Measurements from ENCODE around the gene THRB. TPM values are rescaled to one million over a fixed set of nuclear protein-coding genes. Genes with fewer than 3 reads are reported as not detected.

Gene THRB
- total and polyA plus RNA-seq, 2 experiments from 2014 or later, result 0.49 to 0.57 TPM

- peaks cover 5% of the 10 kb centered on the region for H3K4me1 ChIP-seq (ENCODE audit: low read depth)
- no peak overlapping the region for H3K27ac ChIP-seq
- H3K4me3 ChIP-seq, result no peak overlapping the region
- H3K27me3 ChIP-seq, result no peaks in the 10 kb centered on the region
- H3K36me3 ChIP-seq, result no peaks in the 10 kb centered on the region
- no peak for DNase-seq (ENCODE audit: low read depth in 1 of 2, low spot score in 1 of 2)
- no peak for TF ChIP-seq CTCF (IDR thresholded peaks at IDR 0.05; ENCODE audit: low read depth, low read length)
- H3K9me3 ChIP-seq (ENCODE audit: low read depth), result no peaks in the 10 kb centered on the region
These were observed 293.3 kb downstream of the THRB start for GRCh38 chr3:24201301-24201700.

- peak in 1 of 2 donors; percentile 6 for DNase-seq (ENCODE audit: low read depth in 1 of 2, low spot score in 1 of 2)
- no peak overlapping the region for H3K27ac ChIP-seq
- H3K36me3 ChIP-seq, result no peaks in the 10 kb centered on the region
- no peak for TF ChIP-seq CTCF (IDR thresholded peaks at IDR 0.05; ENCODE audit: low read depth, low read length)
- no peaks in the 10 kb centered on the region for H3K9me3 ChIP-seq (ENCODE audit: low read depth)
- peaks cover 5% of the 10 kb centered on the region for H3K4me1 ChIP-seq (ENCODE audit: low read depth)
- no peak overlapping the region for H3K4me3 ChIP-seq
- no peaks in the 10 kb centered on the region for H3K27me3 ChIP-seq
These were observed 294.8 kb downstream of the THRB start for GRCh38 chr3:24199775-24200247.

- H3K9me3 ChIP-seq (ENCODE audit: low read depth), result no peaks in the 10 kb centered on the region
- H3K4me3 ChIP-seq, result no peak overlapping the region
- no peak for TF ChIP-seq CTCF (IDR thresholded peaks at IDR 0.05; ENCODE audit: low read depth, low read length)
- H3K4me1 ChIP-seq (ENCODE audit: low read depth), result peaks cover 5% of the 10 kb centered on the region
- DNase-seq (ENCODE audit: low read depth in 1 of 2, low spot score in 1 of 2), result no peak
- no peaks in the 10 kb centered on the region for H3K36me3 ChIP-seq
- no peaks in the 10 kb centered on the region for H3K27me3 ChIP-seq
- no peak overlapping the region for H3K27ac ChIP-seq
These were observed 295.4 kb downstream of the THRB start for GRCh38 chr3:24199300-24199699.

GRCh38 chr3:24198728-24199127, 295.9 kb downstream of the THRB start:
- Histone ChIP-seq H3K36me3 (no peaks in the 10 kb centered on the region), H3K4me3 (no peak overlapping the region), H3K9me3 (ENCODE audit: low read depth) (no peaks in the 10 kb centered on the region), H3K4me1 (ENCODE audit: low read depth) (peaks cover 5% of the 10 kb centered on the region), H3K27ac (no peak overlapping the region), H3K27me3 (no peaks in the 10 kb centered on the region)
- DNase-seq (ENCODE audit: low read depth in 1 of 2, low spot score in 1 of 2), result no peak
- TF ChIP-seq CTCF (IDR thresholded peaks at IDR 0.05; ENCODE audit: low read depth, low read length), result no peak

- TF ChIP-seq CTCF (IDR thresholded peaks at IDR 0.05; ENCODE audit: low read depth, low read length), result no peak
- DNase-seq (ENCODE audit: low read depth in 1 of 2, low spot score in 1 of 2), result no peak
These were observed 296.8 kb downstream of the THRB start for GRCh38 chr3:24197809-24198208.

GRCh38 chr3:24196526-24196925, 298.1 kb downstream of the THRB start:
- Histone ChIP-seq H3K4me1 (ENCODE audit: low read depth) (peaks cover 16% of the 10 kb centered on the region), H3K27me3 (no peaks in the 10 kb centered on the region), H3K4me3 (no peak overlapping the region), H3K36me3 (no peaks in the 10 kb centered on the region), H3K9me3 (ENCODE audit: low read depth) (no peaks in the 10 kb centered on the region), H3K27ac (no peak overlapping the region)
- TF ChIP-seq CTCF (IDR thresholded peaks at IDR 0.05; ENCODE audit: low read depth, low read length), result no peak
- peak in 1 of 2 donors; percentile 44 for DNase-seq (ENCODE audit: low read depth in 1 of 2, low spot score in 1 of 2)

More at GRCh38 chr3:24197809-24198208, 296.8 kb downstream of the THRB start:
- Histone ChIP-seq H3K4me1 (ENCODE audit: low read depth) (peaks cover 5% of the 10 kb centered on the region), H3K36me3 (no peaks in the 10 kb centered on the region), H3K9me3 (ENCODE audit: low read depth) (no peaks in the 10 kb centered on the region), H3K27me3 (no peaks in the 10 kb centered on the region), H3K27ac (no peak overlapping the region), H3K4me3 (no peak overlapping the region)
